Tibial nerve (tissue), 4 donors: ENCODE measurements around the gene SH3BGR. TPM values are rescaled to one million over a fixed set of nuclear protein-coding genes. Genes with fewer than 3 reads are reported as not detected.

Experiments used
- DNase-seq, 2 donors: peaks; one replicate each; pipeline ENCODE4 v3.0.0-alpha.2; 2019; ENCODE audit warnings: low spot score in 2 of 2
- H3K27ac ChIP-seq, 4 donors: fragments of 200-600 bp; sonication (generic) in 3 of 4; one replicate each; pipeline ENCODE4 v1.5.1; 2017 to 2019; ENCODE audit warnings: mild to moderate bottlenecking in 1 of 4
- H3K27me3 ChIP-seq, 2 donors: fragments of 200-600 bp; sonication (generic) in 1 of 2; one replicate each; pipeline versions ENCODE4 v1.5.1 to v1.6.0; 2017 to 2019
- H3K36me3 ChIP-seq, 3 donors: fragments of 200-600 bp; sonication (generic); one replicate each; pipeline ENCODE4 v1.5.1; 2018 to 2019
- H3K4me1 ChIP-seq, 4 donors: fragments of 200-600 bp; sonication (generic) in 3 of 4; one replicate each; pipeline ENCODE4 v1.5.1; 2017 to 2019
- H3K4me3 ChIP-seq, 4 donors: fragments of 200-600 bp; sonication (generic) in 3 of 4; one replicate each; pipeline ENCODE4 v1.5.1; 2017 to 2019; ENCODE audit warnings: mild to moderate bottlenecking in 1 of 4, moderate library complexity in 1 of 4
- H3K9me3 ChIP-seq, 4 donors: fragments of 200-600 bp; sonication (generic) in 3 of 4; one replicate each; pipeline ENCODE4 v1.5.1; 2017 to 2019
- CTCF ChIP-seq, 5 experiments: fragments of 200-600 bp in 3 of 5; fragments of 450-650 bp in 2 of 5; sonication (generic) in 3 of 5; IDR thresholded peaks; one replicate each; pipeline ENCODE4 v1.5.1; 2016 to 2019; ENCODE audit warnings: antibody characterized with exemption in 5 of 5, mild to moderate bottlenecking in 3 of 5, moderate library complexity in 2 of 5
- EP300 ChIP-seq, 2 donors: sonication (generic); formaldehyde crosslinking; IDR thresholded peaks; one replicate each; pipeline ENCODE4 v1.6.1; 2017; ENCODE audit warnings: antibody characterized with exemption in 2 of 2, mild to moderate bottlenecking in 1 of 2
- POLR2A ChIP-seq, 2 donors: fragments of 450-650 bp; IDR thresholded peaks; one replicate each; pipeline ENCODE4 v1.6.1; 2017; ENCODE audit warnings: antibody characterized with exemption in 2 of 2, mild to moderate bottlenecking in 2 of 2, moderate library complexity in 2 of 2
- WGBS, 2 donors: methylation state at CpG; one replicate each; pipeline ENCODE4 v1.1.5; 2018; 5-methylcytosine and 5-hydroxymethylcytosine counted together
- small RNA-seq: library from RNA; depleted of rRNA; stranded (forward); fragments of <200 nt; gene quantifications from one replicate; pipeline ENCODE3, GENCODE V24; 2016
- total RNA-seq, 4 donors: library from RNA; depleted of rRNA; stranded (reverse); fragments of >200 nt; gene quantifications; one replicate each; pipeline ENCODE4 v1.1.0, GENCODE V29; 2016

The SH3BGR gene
- total RNA-seq, 4 donors from 2014 or later, result 2.4 to 9.6 (median 4.4) TPM

DNA sequence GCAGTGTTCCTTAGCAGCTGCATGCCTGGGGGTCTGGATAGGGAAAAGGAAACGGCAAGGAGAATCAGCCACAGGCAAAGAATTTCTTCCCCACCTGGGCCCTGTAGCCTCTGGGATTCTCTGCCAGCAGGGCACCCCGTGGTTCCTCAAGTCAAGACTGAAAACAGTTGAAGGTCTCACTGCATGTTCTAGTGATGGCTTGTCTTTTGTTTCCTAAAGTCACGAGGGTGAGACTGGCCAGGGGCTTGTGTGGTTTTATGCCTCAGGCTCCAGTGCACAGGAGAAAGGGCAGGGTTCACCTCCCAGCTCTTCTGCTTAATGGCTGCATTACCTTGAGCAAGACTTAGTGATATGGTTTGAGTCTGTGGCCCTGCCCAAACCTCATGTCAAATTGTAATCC is 107.7 kb downstream of the SH3BGR start:
- DNase-seq, result no peak
- Histone ChIP-seq H3K27me3 (no peaks in the 10 kb centered on the region), H3K36me3 (no peaks in the 10 kb centered on the region), H3K9me3 (no peaks in the 10 kb centered on the region), H3K4me1 (peaks cover 0 to 3% (median 0%) of the 10 kb centered on the region in 4 donors), H3K4me3 (no peak overlapping the region), H3K27ac (no peak overlapping the region)
- WGBS, 2 donors, result 66 to 93% methylated on average over 3 of the region's 3 CpGs
- TF ChIP-seq POLR2A (IDR thresholded peaks at IDR 0.05) (no peak), CTCF (IDR thresholded peaks at IDR 0.05) (no peak), EP300 (IDR thresholded peaks at IDR 0.05) (no peak)

DNA sequence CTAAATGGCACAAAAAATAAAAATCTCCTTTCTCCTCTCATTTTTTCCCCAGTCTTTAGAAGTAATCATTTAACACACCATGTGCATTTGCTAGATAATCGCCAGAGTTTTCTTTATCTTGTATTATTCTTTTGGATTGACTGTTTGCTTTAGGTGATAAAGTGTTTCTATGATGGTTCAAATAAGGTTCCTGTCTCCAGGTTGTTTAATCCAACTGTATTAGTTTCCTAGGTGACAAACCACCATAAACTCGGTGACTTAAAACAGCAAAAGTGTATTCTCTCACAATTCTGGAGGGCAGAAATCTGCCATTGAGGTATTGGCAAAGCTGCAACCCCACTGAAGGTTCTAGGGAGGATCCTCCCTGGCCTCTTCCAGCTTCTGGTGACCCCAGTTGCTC is 109.4 kb downstream of the SH3BGR start:
- Histone ChIP-seq H3K9me3 (no peaks in the 10 kb centered on the region), H3K4me1 (peaks cover 0 to 2% (median 0%) of the 10 kb centered on the region in 4 donors), H3K27me3 (no peaks in the 10 kb centered on the region), H3K27ac (no peak overlapping the region), H3K4me3 (no peak overlapping the region), H3K36me3 (no peaks in the 10 kb centered on the region)
- no peak for DNase-seq
- WGBS, 2 donors, result 94 to 96% methylated on average over 2 of the region's 2 CpGs
- no peak for TF ChIP-seq POLR2A (IDR thresholded peaks at IDR 0.05)
- no peak for TF ChIP-seq CTCF (IDR thresholded peaks at IDR 0.05)
- no peak for TF ChIP-seq EP300 (IDR thresholded peaks at IDR 0.05)

GRCh38 chr21:39562791-39563770 is 111.3 kb downstream of the SH3BGR start:
- Histone ChIP-seq H3K4me3 (no peak overlapping the region), H3K27ac (no peak overlapping the region)
- WGBS, 2 donors, result 84 to 86% methylated on average over 12 of the region's 12 CpGs

GRCh38 chr21:39564200-39564599 is 112.4 kb downstream of the SH3BGR start:
- TF ChIP-seq POLR2A (IDR thresholded peaks at IDR 0.05) (no peak), EP300 (IDR thresholded peaks at IDR 0.05) (no peak), CTCF (IDR thresholded peaks at IDR 0.05) (no peak)
- Histone ChIP-seq H3K27me3 (no peaks in the 10 kb centered on the region), H3K36me3 (no peaks in the 10 kb centered on the region), H3K4me3 (no peak overlapping the region), H3K4me1 (no peaks in the 10 kb centered on the region), H3K9me3 (no peaks in the 10 kb centered on the region), H3K27ac (no peak overlapping the region)
- 57 to 59% methylated on average over 3 of the region's 3 CpGs for WGBS, 2 donors
- DNase-seq, result no peak

More at GRCh38 chr21:39562791-39563770, 111.3 kb downstream of the SH3BGR start:
- no peak for DNase-seq
- Histone ChIP-seq H3K27me3 (no peaks in the 10 kb centered on the region), H3K9me3 (no peaks in the 10 kb centered on the region), H3K4me1 (no peaks in the 10 kb centered on the region), H3K36me3 (no peaks in the 10 kb centered on the region)
- no peak for TF ChIP-seq EP300 (IDR thresholded peaks at IDR 0.05)
- no peak for TF ChIP-seq CTCF (IDR thresholded peaks at IDR 0.05)
- no peak for TF ChIP-seq POLR2A (IDR thresholded peaks at IDR 0.05)

Small RNAs within 50 kb of the gene (small RNA-seq; reads per million reads assigned to genes)
- gene MIR6508, result not detected

Other genes starting within 250 kb of the SH3BGR start
- 10 to 100 TPM; 65.3 to 99.4 (median 87.7) TPM for gene BRWD1, start 138.3 kb upstream of the SH3BGR start, total RNA-seq
- 10 to 100 TPM; 58.4 to 82.2 (median 59.6) TPM for gene HMGN1, start 102.9 kb upstream of the SH3BGR start, total RNA-seq
- gene LCA5L, start 6.2 kb upstream of the SH3BGR start, total RNA-seq, result 1 to 10 TPM in 2 of 4 donors, under 1 TPM in 1, not detected in 1; 0.66 to 5.9 (median 1.9) TPM
- gene B3GALT5, start 161.0 kb downstream of the SH3BGR start, total RNA-seq, result not detected